Left kidney (tissue), 2 donors: ENCODE data around the gene SEPTIN10. TPM values are rescaled to one million over a fixed set of nuclear protein-coding genes. Genes with fewer than 3 reads are reported as not detected.

Experiments
- DNase-seq: peaks from one replicate; pipeline ENCODE4 v3.0.0-alpha.2; 2013
- polyA plus RNA-seq: library from polyadenylated mRNA; unstranded; fragments of 120-200 nt; gene quantifications from one replicate; pipeline ENCODE4 v1.2.1, GENCODE V29; 2013; ENCODE audit not compliant: insufficient read length

The SEPTIN10 gene
- polyA plus RNA-seq, 1 donor, result 128 TPM

DNA sequence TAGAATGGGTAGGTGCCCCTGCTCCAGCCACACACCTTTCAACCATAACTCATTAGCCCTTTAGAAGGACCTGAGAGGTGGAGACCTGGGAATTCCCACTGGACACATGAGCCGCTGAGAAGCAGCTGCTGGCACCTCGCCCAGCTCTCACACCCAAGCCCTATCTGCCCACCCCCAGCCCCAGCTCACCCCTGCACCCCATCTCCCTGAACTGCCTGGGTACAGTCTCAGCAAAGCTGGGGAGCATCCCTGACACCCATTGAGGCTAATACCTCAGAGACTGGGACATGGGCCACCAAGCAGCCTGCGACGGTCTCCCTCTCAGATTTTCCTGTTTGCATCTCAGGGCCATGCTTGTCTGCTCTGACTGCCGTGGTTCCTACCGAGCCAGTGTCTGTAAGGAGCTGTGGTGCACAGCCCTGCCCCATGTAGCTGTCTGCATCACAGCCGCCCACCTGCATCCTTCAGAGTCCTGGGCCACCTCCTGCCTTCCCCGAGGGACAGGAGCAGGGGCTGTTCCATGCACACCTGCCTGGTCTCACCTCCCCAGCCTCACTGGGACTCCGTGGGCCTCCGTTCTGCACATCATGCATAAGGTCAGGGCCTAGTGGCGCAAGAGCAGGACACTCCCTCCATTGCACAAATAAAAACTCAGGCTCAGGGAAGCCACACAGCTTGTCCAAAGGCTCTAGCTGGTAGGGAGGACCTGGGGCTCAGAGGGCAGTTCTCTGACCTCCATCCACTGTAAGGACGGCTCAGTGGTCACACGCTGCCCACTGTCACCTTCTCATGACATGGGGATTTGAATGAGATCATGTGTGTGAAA lies 90.0 kb downstream of the SEPTIN10 start:
- DNase-seq, result no peak

DNA sequence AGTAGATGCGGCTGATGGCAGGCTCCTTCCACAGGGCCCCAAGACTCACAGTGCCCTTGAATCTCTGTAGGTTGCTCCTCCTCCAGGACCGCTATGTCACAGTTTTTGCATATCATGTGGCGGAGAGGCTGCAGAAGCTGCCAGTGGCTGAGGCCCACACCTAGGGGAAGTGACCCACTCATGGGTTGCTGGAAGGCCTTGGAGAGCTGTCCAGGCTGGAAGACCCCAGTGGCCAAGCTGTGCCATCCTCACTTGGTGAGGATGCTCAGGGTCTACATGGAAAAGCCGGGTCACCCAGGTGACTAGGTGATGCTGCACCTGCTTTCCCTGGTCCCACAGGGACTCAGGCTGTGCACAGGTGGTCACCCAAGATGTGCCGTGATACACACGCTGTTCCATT lies 90.6 kb downstream of the SEPTIN10 start:
- no peak for DNase-seq

DNA sequence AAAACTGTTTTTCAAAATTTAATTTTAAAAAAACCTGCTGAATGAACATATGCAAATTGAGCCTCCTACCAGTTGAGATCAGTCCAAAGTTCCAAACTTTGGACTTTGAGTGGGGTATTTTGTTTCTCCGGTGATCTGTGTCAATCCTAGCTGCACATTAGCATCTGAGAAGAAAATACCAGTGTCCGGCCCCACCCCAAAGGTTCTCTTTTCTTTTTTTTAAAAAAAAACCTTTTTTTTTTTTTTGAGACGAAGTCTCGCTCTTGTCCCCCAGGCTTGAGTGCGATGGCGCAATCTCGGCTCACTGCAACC lies 91.7 kb downstream of the SEPTIN10 start:
- no peak for DNase-seq

DNA sequence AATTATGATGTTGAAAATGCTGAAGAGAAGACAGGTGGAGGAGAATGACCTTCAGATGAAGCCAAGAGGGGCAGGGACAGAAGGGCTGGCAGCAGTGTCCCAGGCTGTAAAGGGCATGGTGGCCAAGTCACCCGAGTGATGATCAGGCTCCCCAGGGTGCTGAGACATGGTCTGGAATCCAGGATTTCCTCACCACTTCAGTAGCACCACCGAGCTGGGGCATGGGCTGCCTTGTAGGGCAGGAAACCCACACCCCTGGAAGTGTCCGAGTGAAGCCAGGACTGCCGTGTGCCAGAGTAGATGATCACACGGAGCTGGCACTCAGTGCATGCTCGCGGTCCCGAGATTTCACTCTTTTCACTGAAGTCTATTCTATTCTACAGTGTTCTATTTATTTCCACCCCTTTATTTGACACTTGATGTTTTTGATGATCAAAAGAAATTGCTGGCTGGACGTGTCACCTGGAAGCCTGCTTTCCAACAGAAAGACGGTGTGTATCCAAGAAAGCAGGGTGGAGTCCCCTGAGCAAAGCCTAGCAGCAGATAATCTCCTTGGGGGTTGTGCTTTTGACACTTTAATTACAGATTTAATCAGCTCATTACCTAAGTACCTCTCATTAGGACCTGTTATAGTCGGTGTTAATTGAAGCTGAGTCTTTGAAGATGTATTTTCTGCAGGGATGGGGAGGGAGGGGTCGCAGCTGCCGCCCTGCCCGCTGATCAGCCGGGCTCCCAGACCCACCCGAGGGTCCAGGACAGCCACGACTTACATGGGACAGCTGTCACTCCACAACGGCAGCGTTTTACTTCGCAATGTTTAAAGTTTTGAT lies 92.3 kb downstream of the SEPTIN10 start:
- DNase-seq, result no peak

DNA sequence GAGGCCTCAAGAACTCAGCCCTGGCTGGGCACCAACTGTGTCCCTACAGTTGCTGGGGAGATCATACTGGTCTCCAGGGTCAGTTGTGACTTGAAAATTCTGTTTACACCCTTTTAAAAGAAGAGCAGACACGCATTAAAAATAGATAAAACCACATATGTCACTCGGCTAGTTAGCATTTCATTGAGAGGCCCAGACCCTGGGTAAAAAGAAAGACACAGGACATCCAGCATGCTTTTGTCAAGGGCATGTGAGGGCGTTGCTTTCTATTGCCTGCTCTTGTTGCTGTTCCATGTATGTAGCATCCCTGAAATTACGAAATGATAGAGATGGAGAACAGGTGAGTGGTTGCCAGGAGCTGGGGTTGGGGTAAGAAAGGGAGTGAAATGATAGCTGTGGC lies 94.3 kb downstream of the SEPTIN10 start:
- DNase-seq, result no peak

DNA sequence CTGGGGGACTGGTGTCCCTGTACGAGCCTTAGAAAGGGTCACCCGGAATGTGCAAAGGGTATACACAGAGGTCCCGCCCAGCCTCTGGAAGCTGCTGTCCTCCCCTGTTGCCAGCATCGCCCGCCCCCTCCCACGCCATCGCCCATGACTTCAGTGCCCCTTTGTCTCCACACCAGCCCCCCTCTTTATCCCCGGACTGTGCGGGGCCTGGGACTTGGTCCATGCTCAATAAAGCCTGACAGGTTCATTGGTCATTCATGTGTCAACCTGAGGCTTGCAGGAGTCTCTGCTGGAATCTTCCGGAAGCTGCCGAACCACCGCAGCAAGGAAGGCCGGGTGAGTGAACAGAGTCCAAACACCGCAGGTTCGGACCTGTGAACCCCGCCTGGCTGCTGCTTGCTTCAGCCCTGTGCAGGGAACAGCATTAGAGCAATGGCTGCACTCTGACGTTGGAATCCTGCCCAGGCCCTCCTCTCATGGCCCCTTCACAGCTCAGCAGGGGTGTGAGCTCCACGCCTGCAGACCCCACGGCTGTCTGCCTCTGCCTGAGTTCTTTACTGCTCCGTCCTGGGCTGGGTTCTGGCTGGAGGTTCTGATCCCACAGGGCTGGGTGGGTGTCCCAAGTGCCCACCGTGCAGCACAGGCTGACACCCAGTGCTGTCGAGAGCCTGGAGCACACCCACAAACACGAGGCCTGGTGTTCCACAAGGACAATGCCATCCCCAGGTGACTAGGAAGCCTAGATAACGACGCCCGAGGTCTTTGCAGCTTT lies 96.5 kb downstream of the SEPTIN10 start:
- no peak for DNase-seq

DNA sequence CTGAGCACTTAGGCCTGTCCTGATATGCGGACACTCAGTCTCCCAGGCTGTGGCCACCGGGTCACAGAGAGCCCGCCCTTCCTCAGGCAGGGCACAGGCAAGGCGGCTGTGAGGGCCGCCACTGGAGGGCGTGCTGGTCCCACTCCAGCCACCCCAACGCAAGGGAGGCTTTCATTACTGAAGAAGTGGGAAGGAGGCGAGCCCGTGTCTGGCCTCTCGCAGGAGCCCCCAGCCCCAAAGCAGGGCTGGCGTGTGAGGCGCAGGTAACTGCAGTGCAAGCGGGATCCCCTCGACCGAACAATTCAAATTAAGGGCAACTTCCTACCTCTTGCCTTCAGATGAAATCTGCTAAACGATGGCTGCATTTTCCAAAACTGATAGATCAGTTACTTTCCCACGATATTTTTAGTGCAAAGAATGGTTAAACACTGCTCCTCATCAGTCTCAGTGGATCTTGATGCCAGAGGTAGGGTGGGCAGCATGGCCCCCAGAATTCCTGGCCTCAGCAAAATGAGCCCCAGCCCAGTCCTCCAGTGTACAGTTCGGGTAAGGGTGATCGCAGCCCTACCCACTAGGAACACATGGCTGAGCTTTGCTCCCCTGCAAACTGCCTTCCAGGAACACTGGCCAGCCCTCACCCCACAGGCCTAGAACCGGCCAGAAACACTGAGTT lies 97.2 kb downstream of the SEPTIN10 start:
- no peak for DNase-seq

DNA sequence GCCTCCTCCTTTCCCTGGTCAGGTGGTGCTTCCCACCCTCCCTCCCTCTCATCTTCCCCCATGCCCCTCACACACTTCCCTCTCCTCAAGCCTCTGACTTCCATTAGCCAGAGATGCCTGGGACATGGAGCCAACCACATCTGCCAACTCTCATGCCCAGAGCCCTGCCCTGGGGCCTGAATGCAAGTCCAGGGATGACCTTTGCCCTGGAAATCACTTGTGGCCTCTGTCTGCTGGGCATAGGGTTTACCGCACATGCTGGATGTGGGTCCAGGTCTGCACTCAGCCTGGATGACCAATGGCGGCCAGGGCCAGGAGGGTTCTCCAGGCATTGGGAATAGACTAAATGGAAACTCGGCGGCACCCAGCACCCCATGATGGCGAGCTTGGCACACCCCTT lies 98.9 kb downstream of the SEPTIN10 start:
- no peak for DNase-seq

DNA sequence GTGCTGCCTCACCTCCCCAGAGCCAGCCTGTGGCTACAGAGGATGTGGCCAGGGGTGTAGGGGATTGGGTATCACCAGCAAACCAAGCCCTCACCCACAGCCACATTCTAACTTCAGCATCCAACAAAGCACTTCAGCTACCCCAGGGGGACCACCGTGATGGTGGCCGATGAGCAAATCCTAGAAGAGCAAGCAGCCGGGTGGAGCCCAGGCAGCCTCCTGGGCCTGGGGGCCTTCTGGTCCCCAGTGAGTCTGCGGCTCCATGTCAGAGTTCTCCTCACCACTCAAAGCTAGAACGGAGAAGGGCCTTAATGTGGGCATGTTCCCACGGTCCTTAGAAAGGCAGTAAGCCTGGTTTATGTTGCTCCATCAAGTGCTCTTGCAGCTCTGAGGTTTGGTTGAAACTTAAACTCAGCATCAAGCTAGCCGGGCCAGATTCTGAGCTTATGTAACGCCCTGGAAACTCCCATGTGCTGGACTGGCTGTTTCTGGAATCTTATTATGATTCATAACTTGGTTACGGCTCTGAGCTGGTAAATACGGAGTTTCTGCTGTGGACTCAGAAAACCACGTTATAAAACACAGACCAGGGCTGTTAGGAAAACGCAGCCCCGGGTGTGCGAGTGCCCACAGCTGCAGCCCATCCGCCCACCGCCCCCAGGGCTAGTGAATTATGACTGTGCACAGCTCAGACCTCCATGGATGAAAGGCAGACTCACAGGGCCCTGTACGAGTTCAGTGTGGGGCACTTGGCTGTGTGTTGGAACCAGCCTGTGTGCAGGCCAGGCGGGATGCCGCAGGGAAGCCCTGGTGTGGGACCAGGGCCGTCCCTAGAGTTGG lies 99.8 kb downstream of the SEPTIN10 start:
- no peak for DNase-seq

DNA sequence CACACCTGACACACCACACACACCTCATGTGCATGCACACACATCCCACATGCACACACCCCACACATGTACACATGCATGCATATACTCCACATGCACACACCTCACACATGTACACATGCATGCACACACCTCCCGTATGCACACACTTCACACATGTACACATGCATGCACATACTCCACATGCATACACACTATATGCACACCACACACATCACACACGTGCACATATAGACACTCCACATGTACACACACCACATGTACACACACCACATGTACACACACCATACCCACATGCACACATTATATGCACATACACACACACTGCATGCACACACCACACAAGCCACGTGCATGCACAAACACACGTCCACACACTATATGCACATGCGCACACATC lies 100.5 kb downstream of the SEPTIN10 start:
- DNase-seq, result no peak

DNA sequence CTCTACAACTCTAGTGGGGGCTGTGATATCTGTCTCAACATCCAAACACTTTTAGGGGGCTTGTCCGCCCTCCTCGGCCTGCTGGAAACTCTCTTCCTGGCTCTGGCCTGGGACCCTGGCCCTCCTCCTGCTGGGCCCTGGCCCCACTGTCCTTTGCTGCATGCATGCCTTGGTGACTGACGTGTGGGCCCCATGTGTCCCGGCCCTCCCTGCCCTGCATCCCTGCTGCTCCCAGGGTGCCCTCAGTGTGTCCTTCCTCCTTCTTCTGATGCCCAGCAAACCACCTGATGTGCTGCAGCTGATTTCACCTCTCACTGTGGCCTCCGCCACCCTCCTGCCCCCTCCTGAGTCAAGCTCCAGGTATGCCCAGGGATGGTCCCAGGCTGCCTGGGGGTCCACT lies 101.7 kb downstream of the SEPTIN10 start:
- no peak for DNase-seq

DNA sequence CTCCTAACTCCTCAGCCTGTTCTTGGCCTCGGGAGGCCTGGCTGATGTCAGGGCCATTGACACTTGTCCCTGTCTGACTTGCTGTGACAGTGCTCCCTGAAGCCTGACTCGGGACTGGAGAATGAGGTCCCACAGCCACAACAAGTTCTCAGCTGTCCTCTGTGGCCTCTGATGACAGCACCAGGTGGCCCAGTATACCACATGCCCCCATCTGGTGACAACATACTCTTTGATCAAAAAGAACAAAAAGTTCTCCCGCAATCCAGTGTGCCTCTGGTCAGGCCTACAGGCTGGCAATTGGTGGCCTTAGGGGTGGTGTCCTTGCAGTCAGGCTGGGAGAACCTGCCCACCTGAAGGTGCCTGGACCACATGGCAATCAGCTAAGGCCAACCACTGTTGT lies 102.6 kb downstream of the SEPTIN10 start:
- no peak for DNase-seq

DNA sequence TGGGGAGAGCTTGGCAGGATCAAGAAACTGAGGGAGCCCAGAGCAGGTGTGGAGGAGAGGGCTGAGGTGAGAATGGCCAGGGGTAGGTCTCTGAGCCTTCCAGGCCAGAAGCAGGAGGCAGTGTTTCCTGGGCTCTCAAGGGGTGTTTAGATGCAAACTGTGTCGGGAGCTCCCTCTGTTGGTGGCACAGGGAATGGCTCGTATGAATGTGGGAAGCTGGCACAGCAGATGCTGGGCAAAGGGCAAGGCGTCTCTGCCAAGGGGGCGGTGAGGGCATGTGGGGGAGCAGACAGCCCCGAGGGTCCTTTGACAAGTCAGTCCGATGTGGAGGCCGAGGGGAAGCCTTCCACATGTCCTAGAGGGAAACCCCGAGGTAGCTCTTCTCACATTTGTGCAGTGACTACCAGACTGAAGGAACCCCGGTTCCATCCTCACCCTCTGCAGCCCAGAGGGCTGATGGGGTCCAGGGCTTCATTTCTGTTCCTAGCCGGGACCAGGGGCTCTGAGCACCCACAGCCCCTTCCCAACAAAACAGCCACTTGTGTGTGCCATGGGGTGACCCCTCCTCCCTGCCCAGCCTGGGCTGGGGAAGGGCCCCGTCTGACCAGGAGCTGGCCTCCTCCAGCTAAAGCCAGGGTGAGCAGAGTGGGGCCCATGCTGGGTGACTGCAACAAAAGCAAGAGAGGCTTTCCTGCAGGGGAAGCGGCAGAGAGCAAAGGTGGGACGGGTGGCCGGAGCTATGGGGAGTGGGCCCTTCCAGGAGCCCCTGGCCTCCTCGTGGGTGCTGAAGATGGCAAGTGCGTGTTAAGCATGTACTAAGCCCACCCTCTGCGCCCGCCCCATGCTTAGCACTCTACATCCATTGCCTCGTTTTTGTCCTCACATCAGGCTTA lies 103.4 kb downstream of the SEPTIN10 start:
- DNase-seq, result peak; percentile 69

DNA sequence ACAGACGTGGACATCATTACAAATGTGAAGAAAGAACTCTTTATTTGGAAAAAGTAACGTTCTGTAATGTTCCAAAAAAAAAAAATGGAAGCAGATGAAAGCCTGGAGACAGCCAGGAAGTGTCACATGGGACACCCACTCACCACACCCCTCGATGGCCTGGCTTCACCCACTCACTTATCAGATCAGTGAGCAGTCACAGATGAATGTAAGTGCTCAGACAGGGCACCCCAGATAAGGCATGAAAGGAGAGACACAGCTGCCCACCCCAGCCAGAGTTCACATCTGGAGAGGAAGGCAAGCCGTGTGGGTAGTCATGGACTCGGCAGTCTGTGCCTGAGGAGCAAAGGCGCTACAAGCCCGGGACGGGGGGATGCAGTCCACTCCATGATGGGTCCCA lies 105.2 kb downstream of the SEPTIN10 start:
- DNase-seq, result no peak

DNA sequence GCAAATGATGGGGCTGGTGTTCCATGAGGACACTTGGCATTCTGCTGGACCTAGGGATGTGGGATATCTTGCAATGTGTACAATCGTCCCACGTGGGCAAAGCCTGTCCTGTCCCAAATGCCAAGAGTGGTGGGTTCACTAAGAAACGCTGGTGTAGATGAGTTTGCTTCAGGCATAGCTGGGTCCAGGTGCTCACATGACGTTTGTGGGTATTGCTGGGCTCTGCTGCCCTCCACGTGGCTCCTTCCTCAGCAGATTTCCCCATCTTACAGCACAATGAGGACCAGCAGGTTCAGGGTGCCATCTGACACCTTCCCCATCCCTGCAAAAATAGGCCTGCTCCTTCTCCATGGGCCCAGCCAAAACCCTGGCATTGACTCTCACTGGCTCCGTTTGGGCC lies 105.9 kb downstream of the SEPTIN10 start:
- no peak for DNase-seq

DNA sequence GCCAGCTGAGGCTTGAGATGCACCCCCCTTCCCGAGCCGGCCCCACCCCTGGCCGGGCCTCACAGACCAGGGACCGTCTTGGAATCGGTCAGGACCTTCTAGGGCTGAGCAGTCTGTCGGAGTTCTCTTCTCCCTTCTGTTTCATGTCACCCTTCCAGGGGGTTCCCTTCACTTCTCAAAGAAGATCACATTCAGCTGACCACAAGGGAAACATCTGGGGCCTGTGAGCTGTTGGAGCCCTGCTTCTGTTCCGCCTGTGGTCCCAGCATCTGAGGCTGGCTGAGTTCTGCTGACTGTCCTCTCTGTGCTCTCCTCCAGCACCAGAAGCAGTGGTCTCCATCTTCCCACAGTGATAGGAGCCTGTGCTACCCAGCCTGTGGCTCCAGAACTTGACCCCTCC lies 106.5 kb downstream of the SEPTIN10 start:
- DNase-seq, result no peak

DNA sequence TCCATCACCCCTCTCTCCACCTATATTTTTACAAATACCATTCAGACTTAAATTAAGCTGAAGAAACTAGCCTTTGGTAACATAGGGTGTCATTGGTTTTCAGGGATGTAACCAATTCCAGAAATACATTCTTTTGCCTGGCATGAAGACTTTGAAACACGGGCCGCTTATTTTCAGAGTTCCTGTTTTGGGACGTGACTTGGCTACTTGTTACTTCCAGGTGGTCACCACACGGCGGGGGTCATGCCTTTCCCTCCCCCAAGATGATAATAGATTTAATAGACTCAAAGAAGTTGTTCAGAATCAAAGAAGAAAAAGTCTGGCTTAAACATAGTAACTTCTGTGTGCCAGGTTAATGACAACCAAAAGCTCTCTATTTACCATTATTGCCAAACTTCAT lies 110.6 kb downstream of the SEPTIN10 start:
- no peak for DNase-seq

DNA sequence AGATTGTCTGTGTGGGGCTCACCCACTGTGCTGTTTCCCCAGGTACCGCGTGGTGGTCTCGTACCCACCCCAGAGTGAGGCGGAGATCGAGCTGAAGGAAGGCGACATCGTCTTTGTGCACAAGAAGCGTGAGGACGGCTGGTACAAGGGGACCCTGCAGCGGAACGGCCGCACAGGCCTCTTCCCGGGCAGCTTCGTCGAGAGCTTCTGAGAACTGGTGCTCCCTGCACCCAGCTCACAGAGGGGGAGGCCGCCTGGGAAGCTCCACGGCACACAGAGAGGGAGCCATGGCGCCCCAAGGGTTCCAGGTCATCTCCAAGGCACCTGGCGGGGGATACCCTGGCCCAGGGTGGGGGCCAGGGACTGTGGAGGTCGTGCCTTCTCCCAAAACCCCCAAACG lies 112.3 kb downstream of the SEPTIN10 start:
- DNase-seq, result no peak

DNA sequence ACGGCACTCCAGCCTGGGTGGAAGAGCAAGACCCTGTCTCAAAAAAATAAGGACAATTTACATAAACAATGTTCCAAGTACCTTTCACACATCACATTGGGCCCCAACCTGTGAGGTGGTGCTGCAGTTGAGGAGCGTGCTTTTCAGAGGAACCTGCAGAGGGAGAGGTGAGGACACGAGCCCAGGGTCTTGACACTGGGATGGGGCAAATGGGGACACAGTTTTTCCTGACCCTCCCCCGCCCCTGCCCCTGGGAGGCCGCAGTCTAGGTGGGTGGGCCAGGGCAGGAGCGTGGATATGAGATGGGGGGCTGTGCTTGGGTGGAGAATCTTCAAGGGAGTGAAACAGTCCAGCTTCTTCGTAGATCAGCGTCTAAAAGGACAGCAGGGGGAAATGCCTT lies 112.9 kb downstream of the SEPTIN10 start:
- no peak for DNase-seq

DNA sequence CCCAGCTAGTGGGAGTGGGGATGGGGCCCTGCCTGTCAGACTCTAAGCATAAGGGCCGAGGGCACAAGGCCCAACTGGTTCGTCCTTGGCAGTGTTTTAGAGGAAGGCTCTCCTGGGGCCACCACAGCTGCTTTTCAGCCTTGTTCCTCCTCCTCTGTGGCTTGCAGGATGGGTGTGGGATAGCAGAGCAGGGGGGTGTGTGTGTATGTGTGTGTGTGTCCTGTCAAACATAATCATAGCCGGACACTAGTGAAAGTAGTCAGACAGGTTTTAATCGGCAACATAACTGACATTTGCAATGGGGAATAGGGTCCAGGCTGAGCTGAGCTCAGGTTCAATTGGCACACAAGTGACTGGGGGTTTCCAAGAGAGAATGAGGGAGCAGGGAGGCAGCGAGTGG lies 114.2 kb downstream of the SEPTIN10 start:
- no peak for DNase-seq
